GM21447 (cell line): ENCODE results near the gene MUCL3.
"Not testable (repeated sequence)": the region's sequence is repeated elsewhere in the genome, so short reads cannot be mapped to it uniquely, and the experiment has no call there.

Experiments used
- ATAC-seq: cut with Tn5 transposase; IDR thresholded peaks from one replicate; pipeline ENCODE4 v1.9.1; 2021; ENCODE audit not compliant: unreplicated experiment

MUCL3 gene

GRCh38 chr6:30939473-30939872 lies 1.3 kb upstream of the MUCL3 start:
- no peak for ATAC-seq

GRCh38 chr6:30942338-30943060 lies 1.7 kb downstream of the MUCL3 start:
- no peak for ATAC-seq

GRCh38 chr6:30944051-30944450 lies 3.3 kb downstream of the MUCL3 start:
- no peak for ATAC-seq

GRCh38 chr6:30945281-30945680 lies 4.5 kb downstream of the MUCL3 start:
- no peak for ATAC-seq

- ATAC-seq: no peak
Observed at GRCh38 chr6:30947231-30947630, 6.5 kb downstream of the MUCL3 start.

- no peak for ATAC-seq
Observed at GRCh38 chr6:30948811-30949210, 8.0 kb downstream of the MUCL3 start.

- no peak for ATAC-seq
Observed at GRCh38 chr6:30951907-30952469, 11.2 kb downstream of the MUCL3 start.

- no peak for ATAC-seq
Observed at GRCh38 chr6:30954631-30955366, 14.0 kb downstream of the MUCL3 start.

- peak; percentile 60 for ATAC-seq
Observed at GRCh38 chr6:30955367-30956042, 14.7 kb downstream of the MUCL3 start.

GRCh38 chr6:30957716-30958115 lies 16.9 kb downstream of the MUCL3 start:
- no peak for ATAC-seq

- ATAC-seq: no peak
Observed at GRCh38 chr6:30960907-30961673, 20.3 kb downstream of the MUCL3 start.

- no peak for ATAC-seq
Observed at GRCh38 chr6:30962716-30963115, 21.9 kb downstream of the MUCL3 start.

- ATAC-seq: no peak
Observed at GRCh38 chr6:30963641-30964040, 22.9 kb downstream of the MUCL3 start.

GRCh38 chr6:30964075-30964474 lies 23.3 kb downstream of the MUCL3 start:
- ATAC-seq: no peak

GRCh38 chr6:30965140-30965601 lies 24.4 kb downstream of the MUCL3 start:
- ATAC-seq: no peak

GRCh38 chr6:30966154-30966553 lies 25.4 kb downstream of the MUCL3 start:
- ATAC-seq: no peak

- not testable (repeated sequence) for ATAC-seq
Observed at GRCh38 chr6:30969171-30969570, 28.4 kb downstream of the MUCL3 start.

GRCh38 chr6:30970946-30971345 lies 30.2 kb downstream of the MUCL3 start:
- ATAC-seq: no peak

- no peak for ATAC-seq
Observed at GRCh38 chr6:30972816-30973215, 32.0 kb downstream of the MUCL3 start.

GRCh38 chr6:30974490-30975252 lies 33.9 kb downstream of the MUCL3 start:
- ATAC-seq: no peak
